ENCODE measurements around the gene SLC6A2. TPM values are rescaled to one million over a fixed set of nuclear protein-coding genes. Genes with fewer than 3 reads are reported as not detected.

SLC6A2 gene
- total RNA-seq, 4 donors from 2014 or later = 0.32 TPM; not detected in 3

GRCh38 chr16:55655381-55655896, 349 bp upstream of the SLC6A2 start:
- WGBS, 2 donors (ENCODE audit: low coverage in 1 of 2) = 31% methylated on average over 23 of the region's 29 CpGs; no CpG with 5 or more reads in 1 of the 2 donors
- Histone ChIP-seq H3K27ac (no peak overlapping the region), H3K4me1 (peaks cover 0 to 8% (median 2%) of the 10 kb centered on the region in 4 donors), H3K9me3 (no peaks in the 10 kb centered on the region), H3K36me3 (no peaks in the 10 kb centered on the region), H3K27me3 (peaks cover 54% of the 10 kb centered on the region), H3K4me3 (peak overlapping the region in 1 of 4 donors; percentile 31)
- in situ Hi-C loops (cut with MboI; ENCODE audit: low pct_ligation_motif_present in 1 of 4, low pct_unique_long_range_greater_than_20kb in 1 of 4, low sequenced_read_pairs in 3 of 4) = no loop called here
- intact Hi-C loops (cut with DNase I; ENCODE audit: low total_unique reads) = no loop called here
- TF ChIP-seq POLR2AphosphoS5 (IDR thresholded peaks at IDR 0.05) (no peak), EP300 (IDR thresholded peaks at IDR 0.05; ENCODE audit: low read depth) (no peak), CTCF (IDR thresholded peaks at IDR 0.05) (no peak), POLR2A (IDR thresholded peaks at IDR 0.05) (no peak)
- DNase-seq = no peak

GRCh38 chr16:55656691-55657092, 904 bp downstream of the SLC6A2 start:
- in situ Hi-C loops (cut with MboI; ENCODE audit: low pct_ligation_motif_present in 1 of 4, low pct_unique_long_range_greater_than_20kb in 1 of 4, low sequenced_read_pairs in 3 of 4) (no loop called here), intact Hi-C loops (cut with DNase I; ENCODE audit: low total_unique reads) (no loop called here)
- no peak overlapping the region for H3K27ac ChIP-seq
- 36 to 80% methylated on average over 1 to 23 of the region's 37 CpGs for WGBS, 2 donors (ENCODE audit: low coverage in 1 of 2)
- DNase-seq = no peak
- H3K4me3 ChIP-seq = peak overlapping the region in 1 of 4 donors; percentile 31
- H3K27me3 ChIP-seq = peaks cover 54% of the 10 kb centered on the region
- H3K4me1 ChIP-seq = peaks cover 0 to 8% (median 2%) of the 10 kb centered on the region in 4 donors
- H3K9me3 ChIP-seq = no peaks in the 10 kb centered on the region
- H3K36me3 ChIP-seq = no peaks in the 10 kb centered on the region
- TF ChIP-seq POLR2A (IDR thresholded peaks at IDR 0.05) (no peak), EP300 (IDR thresholded peaks at IDR 0.05; ENCODE audit: low read depth) (no peak), CTCF (IDR thresholded peaks at IDR 0.05) (no peak), POLR2AphosphoS5 (IDR thresholded peaks at IDR 0.05) (no peak)

GRCh38 chr16:55657616-55658015, 1.8 kb downstream of the SLC6A2 start:
- H3K36me3 ChIP-seq = no peaks in the 10 kb centered on the region
- H3K27ac ChIP-seq = no peak overlapping the region
- TF ChIP-seq EP300 (IDR thresholded peaks at IDR 0.05; ENCODE audit: low read depth) = no peak
- TF ChIP-seq POLR2AphosphoS5 (IDR thresholded peaks at IDR 0.05) = no peak
- TF ChIP-seq POLR2A (IDR thresholded peaks at IDR 0.05) = no peak
- TF ChIP-seq CTCF (IDR thresholded peaks at IDR 0.05) = no peak
- no peaks in the 10 kb centered on the region for H3K9me3 ChIP-seq
- peaks cover 54% of the 10 kb centered on the region for H3K27me3 ChIP-seq
- in situ Hi-C loops (cut with MboI; ENCODE audit: low pct_ligation_motif_present in 1 of 4, low pct_unique_long_range_greater_than_20kb in 1 of 4, low sequenced_read_pairs in 3 of 4) = no loop called here
- WGBS, 2 donors (ENCODE audit: low coverage in 1 of 2) = 79% methylated on average over 3 of the region's 3 CpGs; no CpG with 5 or more reads in 1 of the 2 donors
- no peak overlapping the region for H3K4me3 ChIP-seq
- H3K4me1 ChIP-seq = peaks cover 0 to 8% (median 2%) of the 10 kb centered on the region in 4 donors
- no peak for DNase-seq
- intact Hi-C loops (cut with DNase I; ENCODE audit: low total_unique reads) = no loop called here

GRCh38 chr16:55658898-55659420, 3.2 kb downstream of the SLC6A2 start:
- 72% methylated on average over 7 of the region's 7 CpGs; no CpG with 5 or more reads in 1 of the 2 donors for WGBS, 2 donors (ENCODE audit: low coverage in 1 of 2)
- DNase-seq = no peak
- in situ Hi-C loops (cut with MboI; ENCODE audit: low pct_ligation_motif_present in 1 of 4, low pct_unique_long_range_greater_than_20kb in 1 of 4, low sequenced_read_pairs in 3 of 4) = no loop called here
- Histone ChIP-seq H3K36me3 (no peaks in the 10 kb centered on the region), H3K27me3 (peaks cover 40% of the 10 kb centered on the region), H3K9me3 (no peaks in the 10 kb centered on the region), H3K27ac (no peak overlapping the region), H3K4me3 (no peak overlapping the region), H3K4me1 (peaks cover 0 to 8% (median 2%) of the 10 kb centered on the region in 4 donors)
- no peak for TF ChIP-seq CTCF (IDR thresholded peaks at IDR 0.05)
- no peak for TF ChIP-seq POLR2A (IDR thresholded peaks at IDR 0.05)
- TF ChIP-seq POLR2AphosphoS5 (IDR thresholded peaks at IDR 0.05) = no peak
- TF ChIP-seq EP300 (IDR thresholded peaks at IDR 0.05; ENCODE audit: low read depth) = no peak
- intact Hi-C loops (cut with DNase I; ENCODE audit: low total_unique reads) = no loop called here

All from transverse colon (tissue), 4 donors.